ENCODE data around the gene SLC46A2.

SLC46A2 gene

DNA sequence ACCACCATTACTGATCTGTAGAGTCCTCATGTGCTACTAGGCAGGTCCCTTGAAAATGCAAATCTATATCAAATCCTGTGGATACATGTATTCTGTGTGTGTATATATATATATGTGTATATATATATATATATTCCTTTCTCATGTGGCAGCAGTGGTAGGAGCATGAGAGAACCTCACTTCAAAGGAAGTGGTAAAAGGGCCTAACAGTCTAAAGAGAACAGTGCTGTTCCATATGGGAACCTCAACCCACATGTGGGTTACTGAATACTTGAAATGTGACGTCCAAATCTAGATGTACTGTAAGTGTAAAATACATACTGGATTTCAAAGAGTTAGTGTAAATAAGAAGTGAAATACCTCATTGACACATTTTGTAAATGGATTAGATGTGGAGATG, 5.4 kb downstream of the SLC46A2 start:
- FAIRE-seq = no peak

DNA sequence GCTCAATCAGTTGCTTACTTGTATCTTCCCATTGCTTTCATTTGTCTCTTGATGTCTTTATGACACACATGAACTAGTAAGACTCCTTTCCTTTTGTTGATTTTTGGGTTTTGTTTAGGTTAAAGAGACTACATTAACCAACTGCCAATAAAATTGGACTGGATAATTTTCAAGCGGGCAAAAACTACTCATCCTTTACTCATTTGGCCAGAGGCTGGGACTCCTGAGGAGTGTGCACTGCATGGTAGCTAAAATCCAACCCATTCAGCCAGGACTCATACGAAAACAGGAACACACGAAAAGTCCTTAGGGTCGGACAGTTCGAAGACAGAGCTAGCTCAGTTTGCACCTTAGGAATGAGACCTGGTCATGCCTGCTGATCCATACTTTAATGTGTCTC, 6.0 kb downstream of the SLC46A2 start:
- no peak for FAIRE-seq

DNA sequence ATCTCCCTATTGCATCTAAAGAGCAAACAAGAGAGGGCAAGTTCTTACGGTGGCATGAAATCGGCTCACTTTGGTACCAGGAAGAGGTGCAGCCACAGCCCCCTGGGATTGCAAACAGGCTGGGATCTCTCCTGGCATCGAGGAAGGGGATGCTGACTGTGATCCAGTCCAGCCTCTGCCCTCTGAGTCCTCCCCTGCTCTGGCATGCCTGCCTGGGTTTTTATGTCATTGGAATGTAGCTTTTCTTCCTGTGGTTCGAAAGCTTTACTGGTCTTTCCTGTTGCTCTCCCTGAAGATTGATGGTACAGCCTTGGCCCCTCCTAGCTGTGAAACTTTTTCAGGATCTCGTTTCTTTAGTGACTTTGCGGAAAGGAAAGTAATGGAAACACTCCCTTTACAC, 6.6 kb downstream of the SLC46A2 start:
- no peak for FAIRE-seq

DNA sequence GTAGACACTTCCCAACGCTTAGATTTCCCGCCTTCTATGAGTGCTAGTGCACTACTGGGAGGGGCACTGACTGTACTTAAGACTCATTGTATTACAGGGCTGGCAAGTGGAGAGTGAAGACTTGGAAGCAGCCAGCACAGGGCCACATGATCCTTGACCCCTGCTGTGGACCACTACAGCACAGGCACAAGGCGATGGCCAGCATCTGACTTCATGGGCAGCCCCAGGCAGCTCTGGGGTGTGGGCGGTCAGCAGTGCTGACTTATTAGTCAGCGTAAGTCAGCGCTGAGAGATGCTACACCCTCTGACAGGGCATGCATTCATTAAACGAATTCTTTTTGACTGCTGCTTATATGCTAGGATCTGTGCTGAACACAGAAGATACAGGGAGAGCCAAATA, 9.3 kb downstream of the SLC46A2 start:
- no peak for FAIRE-seq

DNA sequence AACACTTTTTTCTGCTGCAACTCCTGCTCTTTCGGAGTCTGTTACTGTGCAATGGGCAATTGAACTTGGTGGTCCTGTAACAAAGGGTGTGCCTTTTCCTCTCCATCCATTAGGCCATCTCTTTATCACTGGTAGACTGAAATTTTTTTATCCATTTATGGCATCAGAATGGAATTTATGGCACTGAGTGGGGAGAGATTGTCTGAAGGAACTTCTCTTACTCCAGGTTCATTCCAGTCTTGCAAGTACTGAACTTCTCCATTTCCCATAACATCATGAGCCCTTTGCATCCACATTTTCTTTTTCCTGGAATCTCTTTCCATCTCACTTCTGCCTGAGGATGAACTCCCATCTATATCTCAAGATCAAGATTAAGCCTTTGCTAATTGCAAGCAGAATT, 10.0 kb downstream of the SLC46A2 start:
- FAIRE-seq = no peak

DNA sequence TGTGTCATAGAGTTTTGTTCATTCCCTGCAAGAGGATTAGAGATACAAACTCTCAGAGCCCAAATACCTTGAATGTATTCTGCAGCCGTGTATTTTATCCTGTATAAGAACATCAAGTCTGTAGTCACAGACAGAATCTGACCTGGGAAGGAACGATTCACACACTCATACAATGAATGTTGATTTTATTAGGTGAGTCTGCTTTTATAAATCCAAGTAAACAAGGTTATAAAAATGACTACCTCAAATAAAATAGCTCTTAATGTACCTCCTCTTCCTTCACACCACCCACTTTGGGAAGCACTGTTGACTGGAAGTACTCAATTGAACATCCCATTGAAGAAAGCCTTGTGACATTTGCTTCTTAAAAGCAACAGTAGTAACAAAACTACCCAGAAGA, 11.9 kb downstream of the SLC46A2 start:
- FAIRE-seq = no peak

DNA sequence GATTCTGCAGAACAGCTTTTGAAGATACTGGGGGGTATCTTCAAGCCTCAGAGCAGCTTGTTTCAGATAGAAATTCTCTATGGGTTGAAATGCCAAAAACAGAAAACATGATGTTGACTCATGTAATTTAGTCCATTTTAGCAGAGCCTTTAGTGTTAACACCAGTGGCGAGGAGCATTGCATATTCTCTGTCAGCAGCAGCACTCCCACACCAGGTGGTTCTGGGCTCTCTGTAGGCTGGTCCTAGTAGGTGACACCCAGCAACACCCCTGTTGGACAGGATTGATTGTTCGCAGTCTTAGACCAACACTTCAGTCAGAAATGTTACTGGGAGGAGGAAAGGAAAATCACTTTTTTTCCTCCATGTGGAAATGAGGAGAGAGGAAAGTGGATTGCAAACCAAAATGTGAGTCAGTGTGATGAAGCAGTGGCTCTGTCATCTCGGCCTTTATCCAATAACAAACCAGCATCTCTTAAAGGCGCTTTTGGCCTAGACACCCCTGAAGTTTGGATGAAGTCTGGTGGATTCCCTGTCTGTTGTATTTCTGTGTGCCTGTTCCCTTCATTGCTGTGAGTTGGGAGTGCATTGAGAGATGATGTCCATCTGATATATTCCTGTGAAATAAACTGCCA, 16.8 kb downstream of the SLC46A2 start:
- FAIRE-seq = no peak

DNA sequence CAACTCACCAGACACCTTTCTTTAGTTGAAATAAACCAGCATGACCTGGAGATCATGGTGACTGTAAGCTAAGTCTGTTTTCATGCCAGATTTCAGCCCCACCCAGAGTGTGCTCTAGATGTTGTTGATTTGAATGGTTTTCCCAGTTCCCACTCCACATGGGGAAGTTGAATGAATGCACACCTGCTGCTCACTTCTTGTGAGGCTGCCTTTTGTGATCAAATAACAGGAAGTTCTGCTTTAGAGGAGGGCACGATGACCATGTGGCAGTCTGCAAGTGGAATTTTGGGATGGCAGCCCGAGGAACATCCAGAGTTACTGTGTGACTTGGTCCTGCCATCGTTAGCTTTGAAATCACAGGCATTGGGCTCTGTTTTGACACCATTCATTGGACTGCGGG, 18.7 kb downstream of the SLC46A2 start:
- no peak for FAIRE-seq

DNA sequence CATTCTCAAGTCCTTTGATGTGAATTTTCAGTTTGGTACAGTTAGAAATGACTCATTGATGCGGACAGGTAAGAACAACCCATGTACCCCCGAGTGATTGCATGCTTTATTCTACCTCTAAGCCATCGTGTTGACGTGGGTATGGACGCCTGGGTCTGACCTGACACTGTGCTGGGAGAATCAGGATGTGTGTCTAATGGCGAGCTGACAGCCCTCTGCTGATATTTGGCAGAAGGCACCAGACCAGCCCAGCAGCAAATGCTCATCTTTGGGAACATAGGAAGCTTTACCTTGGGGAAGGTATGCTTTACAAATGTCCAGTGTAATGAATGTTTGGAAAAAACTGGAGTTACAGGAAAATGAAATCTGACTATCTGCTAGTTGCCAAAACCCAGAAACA, 20.1 kb downstream of the SLC46A2 start:
- FAIRE-seq = no peak

DNA sequence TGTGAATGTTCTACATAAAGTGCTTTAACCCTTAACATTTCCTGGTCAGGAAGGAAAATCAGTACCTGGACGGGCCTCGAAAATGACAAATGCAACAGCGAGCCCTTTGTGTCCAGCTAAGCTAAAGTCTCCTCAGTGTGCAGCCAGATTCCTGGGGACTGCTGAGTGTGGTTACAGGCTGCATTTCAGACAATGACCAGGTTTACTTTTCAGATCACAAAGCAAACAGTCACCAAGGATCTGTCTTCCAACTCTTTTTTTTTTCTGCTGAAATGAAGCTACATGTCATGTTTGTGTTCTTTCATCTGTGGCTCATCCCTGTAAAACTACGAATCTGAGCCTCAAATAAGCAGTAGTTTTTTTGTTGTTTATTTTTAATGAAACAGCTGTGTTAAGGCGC, 20.8 kb downstream of the SLC46A2 start:
- no peak for FAIRE-seq

DNA sequence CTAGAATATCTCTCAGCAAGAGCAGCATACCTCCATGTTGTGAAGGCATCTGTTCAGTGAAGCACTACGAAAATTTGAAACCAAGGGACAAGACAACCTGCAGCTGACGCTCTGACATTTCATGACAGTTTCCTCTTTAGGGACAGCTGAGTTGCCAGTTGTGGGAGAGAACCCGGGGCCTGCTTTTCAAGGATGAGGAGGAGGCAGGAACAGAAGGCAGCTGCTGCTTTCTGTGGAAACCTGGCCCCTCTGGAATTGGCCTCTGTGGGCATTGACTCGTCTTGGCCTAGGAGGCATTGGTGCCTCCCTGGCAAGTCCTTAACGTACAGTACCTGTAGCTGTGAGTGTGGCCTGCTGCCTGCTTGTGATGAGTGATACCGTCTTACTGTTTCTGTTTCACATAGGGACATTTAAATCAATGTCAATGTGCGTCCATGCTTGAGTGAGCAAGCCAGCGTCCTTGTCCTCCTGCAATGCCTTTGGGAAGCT, 21.6 kb downstream of the SLC46A2 start:
- no peak for FAIRE-seq

DNA sequence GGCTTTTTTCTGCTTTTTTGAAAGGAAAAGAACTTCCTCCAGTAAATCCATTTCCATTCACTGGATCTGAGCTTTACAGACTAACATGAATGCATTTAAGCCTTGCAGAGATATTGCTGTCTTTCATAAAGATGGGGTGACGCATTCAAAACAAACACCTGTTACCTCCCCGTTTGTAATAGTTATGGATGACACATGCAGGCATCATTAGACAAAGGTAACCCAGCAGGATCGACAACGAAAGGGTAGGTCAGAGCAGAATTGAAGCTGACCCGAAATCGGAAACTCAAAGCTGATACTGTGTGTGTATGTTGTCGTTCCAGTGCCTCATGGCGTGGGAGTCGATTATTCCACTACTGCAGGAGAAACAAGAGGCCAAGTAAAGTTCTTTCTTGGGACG, 22.2 kb downstream of the SLC46A2 start:
- FAIRE-seq = no peak

DNA sequence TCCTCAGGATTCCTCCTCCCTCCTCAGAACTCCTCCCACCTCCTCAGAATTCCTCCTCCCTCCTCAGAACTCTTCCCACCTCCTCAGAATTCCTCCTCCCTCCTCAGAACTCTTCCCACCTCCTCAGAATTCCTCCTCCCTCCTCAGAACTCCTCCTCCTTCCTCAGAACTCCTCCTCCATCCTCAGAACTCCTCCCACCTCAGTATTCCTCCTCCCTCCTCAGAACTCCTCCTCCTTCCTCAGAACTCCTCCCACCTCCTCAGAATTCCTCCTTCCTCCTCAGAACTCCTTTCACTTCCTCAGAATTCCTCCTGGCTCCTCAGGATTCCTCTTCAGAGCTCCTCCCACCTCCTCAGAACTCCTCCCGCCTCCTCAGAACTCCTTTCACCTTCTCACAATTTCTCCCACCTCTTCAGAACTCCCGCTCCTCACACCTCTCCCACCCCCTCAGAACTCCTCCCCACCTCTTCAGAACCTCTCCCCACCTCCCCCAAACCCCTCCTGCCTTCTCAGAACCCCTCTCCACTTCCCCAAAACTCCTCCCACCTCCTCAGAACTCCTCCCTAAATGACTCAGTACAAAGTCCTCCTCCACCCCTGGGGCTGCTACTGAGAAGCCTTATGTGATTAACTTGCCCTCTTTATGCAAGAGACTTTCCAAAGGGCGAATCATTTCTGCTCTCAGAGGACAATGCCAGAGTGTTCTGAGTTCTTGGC, 23.2 kb downstream of the SLC46A2 start:
- FAIRE-seq = no peak

DNA sequence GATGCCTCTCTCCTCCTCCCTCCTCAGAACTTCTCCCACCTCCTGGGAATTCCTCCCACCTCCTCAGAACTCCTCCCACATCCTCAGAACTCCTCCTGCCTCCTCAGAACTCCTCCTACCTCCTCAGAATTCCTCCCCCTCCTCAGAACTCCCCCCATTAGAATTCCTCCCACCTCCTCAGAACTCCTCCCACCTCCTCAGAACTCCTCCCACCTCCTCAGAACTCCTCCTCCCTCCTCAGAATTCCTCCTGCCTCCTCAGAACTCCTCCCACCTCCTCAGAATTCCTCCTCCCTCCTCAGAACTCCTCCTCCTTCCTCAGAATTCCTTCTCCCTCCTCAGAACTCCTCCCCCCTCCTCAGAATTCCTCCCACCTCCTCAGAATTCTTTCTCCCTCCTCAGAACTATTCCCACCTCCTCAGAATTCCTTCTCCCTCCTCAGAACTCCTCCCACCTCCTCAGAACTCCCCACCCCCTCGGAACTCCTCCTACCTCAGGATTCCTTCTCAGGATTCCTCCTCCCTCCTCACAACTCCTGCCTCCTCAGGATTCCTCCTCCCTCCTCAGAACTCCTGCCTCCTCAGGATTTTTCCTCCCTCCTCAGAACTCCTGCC, 23.9 kb downstream of the SLC46A2 start:
- no peak for FAIRE-seq

DNA sequence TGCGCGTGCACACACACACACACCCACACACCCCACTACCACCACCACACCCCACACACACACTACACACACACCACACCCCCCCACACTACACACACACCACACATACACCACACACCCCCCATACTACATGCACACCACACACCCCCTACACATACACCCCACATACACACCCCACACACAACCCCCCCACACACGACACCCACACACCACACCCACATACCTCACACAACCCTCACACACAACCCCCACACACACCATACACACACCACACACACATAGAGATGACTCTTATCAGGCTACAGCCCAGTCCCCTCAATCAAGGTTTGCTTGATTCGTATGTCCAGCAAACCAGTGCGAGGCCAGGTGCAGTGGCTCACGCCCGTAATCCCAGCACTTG, 25.7 kb downstream of the SLC46A2 start:
- FAIRE-seq = no peak

DNA sequence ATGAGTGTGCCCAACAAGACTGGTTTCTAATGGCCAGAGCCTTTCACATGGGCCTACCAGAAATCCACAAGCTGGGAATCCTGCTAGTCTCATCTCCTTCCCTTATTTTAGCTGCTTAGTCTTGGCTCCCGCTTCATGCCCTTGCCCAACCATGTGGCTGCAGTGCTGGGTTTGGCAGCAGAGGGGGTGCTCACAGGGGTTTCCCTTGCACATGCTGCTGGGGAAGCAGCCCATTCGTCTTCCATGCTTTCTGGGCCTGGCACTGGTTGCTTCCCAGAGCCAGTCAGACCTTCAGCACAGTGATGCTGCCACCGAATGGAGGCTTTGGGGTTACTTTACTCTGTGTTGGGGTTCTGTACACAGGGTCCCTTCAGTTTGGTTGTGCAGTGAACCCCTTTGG, 26.3 kb downstream of the SLC46A2 start:
- no peak for FAIRE-seq

DNA sequence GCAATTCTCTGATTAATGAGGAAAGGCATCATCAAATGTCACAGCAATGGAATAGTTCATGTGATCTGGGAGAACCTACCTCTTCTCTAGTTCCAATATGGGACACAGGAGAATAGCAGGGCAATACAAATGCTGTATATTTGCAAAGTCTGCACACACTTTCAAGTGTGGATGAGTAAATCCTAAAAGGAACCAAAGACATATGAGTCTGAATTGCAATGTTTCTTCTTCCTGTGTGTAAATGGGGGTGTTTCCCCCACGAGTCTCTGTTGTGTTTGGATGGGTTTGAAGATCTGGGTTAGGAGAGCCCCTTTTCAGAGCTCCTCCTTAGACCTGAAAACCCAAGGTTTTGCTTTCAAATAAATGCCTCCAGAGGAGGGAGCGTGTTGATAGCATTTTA, 26.9 kb downstream of the SLC46A2 start:
- no peak for FAIRE-seq

DNA sequence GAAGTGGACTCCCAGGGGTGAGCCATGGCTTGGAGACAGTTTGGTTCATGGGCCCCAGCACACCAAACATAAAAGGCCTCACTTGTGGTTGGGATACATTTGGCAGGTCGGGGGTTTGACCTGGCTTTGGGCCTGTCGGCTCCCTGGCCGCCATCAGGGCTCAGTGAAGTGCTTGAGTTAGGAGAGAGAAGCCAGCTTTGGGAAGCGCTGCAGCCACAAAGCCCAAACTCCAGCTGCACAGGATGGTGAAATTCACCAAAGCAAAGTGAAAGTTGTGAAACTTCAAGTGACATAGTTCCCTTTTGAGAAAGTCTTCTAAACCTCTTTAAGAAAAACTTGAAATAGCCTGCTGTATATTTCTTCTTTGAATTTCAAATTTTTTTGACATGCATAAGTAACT, 27.5 kb downstream of the SLC46A2 start:
- FAIRE-seq = no peak

DNA sequence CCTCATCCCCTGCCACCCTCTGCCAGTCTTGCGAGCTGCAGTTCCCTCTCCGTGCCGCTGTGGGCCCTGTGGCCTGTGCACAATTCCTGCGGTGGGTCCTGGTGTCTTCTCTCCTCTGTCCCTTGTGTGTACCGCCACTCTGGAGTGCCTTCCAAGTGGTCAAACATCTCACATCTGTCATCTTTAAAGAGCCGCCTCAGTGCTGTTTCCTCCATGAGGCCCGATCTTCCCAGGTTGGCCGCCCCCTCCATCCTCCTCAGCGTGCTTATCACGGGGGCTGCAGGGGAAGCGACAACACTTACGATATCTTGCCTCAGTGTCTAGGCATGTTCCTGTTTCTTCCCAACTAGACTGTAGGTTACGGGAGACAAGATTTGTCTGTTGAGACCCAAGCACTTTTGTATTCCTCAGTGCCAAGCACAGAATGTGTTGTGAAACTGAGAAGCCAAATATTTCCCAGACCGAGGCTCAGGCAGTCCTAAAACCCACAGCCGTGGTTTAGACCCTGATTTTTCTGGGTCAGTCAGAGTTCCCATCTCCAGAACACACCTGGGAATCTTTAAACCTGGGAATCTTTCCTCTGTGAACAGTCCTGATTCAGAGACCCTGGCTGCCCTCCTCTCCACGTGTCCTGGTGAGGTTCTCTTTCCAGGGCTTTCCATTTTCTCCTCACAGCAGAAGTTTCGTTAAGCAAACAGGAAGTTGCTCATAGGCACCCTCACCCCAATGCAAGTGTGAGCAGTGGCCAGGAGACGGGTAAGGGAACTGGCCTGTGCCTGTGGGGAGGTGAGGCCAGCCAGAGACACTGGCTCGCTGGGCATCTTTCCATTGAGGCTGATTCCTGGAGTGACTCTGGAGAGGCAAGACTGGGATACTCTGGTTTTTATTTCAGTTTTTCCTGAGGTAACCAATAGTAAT, 28.8 kb downstream of the SLC46A2 start:
- no peak for FAIRE-seq

DNA sequence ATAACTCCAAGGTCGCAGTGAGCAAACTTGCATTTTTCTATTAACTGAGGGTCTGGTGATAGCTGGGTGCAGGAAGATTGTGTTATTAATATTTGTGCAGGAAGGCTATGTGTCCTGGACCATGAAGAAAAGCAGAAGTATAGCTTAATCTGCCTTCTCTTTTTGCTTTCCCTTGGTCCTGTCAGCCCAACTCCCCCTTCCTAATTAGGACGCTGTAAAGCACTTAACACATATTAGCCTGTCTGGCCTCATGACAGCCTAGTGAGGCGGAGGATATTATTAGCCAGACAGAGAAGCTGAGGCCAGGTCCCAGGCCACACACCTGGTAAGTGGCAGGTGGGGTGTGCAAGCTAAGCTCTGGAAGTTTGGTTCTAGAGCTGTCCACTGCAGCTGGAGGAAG, 29.5 kb downstream of the SLC46A2 start:
- FAIRE-seq = no peak

DNA sequence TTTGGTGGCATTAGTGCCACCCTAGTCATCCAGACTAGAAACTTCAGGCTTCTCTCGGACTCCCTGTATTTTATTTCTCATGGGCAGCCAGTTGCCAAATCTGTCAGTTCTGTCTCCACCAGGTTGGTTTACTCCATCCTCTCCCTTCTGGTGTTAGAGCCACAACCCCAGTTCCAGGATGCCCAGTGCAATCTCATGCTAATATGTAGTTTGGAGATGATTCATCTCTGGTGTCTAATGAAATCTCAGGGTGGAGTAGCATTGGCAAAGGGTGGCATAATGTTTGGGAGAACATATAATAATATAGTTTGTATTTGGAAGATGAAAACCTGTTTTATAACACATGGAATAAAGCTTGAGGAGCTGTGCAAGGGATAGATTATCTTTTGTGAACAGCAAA, 30.2 kb downstream of the SLC46A2 start:
- FAIRE-seq = no peak

DNA sequence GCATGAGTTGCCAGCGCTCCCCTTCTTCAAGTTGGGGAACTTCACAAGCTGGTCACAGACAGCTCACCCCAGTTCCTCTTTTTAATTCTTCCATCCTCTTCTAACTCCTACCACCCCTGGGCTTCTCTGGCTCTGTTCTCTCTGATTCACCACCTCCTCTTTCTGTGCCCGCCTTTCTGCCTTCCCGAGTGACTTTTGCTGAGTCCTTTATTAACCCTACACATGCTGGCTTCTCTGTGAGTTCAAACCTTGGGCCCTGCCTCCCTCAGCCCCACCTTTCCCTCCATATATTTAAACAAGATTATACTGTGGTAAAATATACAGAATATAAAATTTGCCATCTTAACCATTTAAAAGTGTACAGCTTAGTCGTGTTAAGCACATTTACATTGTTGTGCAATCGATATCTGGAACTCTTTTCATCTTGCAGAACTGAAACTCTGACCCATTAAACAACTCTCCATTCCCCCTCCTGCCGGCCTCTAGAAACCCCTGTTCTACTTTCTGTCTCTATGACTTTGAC, 32.0 kb downstream of the SLC46A2 start:
- FAIRE-seq = no peak

DNA sequence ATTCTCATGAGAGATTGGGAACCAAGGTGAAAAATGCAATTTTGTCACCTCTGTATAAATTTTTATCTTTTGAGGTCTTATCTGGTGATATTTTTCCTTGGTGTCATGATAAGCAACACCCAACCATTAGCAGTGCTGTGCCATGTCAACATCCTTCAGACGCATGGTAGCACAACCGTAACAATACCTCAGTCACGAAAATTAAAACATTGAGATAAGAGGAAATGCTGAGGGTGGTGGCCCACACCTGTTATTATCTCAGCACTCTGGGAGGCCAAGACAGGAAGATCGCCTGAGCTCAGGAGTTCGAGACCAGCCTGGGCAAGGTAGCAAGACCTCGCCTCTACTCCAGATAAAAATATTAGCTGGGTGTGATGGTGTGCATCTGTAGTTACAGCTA, 32.7 kb downstream of the SLC46A2 start:
- FAIRE-seq = no peak
